HepG2 (cell line): ENCODE data around the gene TOP1. TPM values are rescaled to one million over a fixed set of nuclear protein-coding genes. Genes with fewer than 3 reads are reported as not detected.

Source experiments
- ATAC-seq: fragments of 200-7000 bp; cut with Tn5 transposase; 3 replicates; pipeline ENCODE4 v1.9.1; 2020; ENCODE audit warnings: mild to moderate bottlenecking, moderate library complexity
- BruUV-seq: library from RNA; stranded (reverse); fragments of 400-500 nt; replicated peaks from 2 replicates; lab custom pipeline; 2021; lab: Mats Ljungman, UMichigan
- CTCF ChIA-PET: fragments of 300-600 bp; formaldehyde crosslinking; extraction: SDS; loops from one replicate; lab custom pipeline; 2021; ENCODE audit warnings: low total read pairs, inconsistent platforms, low intra/inter-chr PET ratio; lab: Yijun Ruan, JAX
- POLR2A ChIA-PET: fragments of 350-600 bp; sonication (Branson Sonifier 250); formaldehyde crosslinking; loops from one replicate; lab custom pipeline; 2020; ENCODE audit warnings: antibody characterized with exemption, inconsistent platforms; lab: Yijun Ruan, JAX
- DNase-seq: peaks from one replicate; pipeline ENCODE4 v3.0.0-alpha.2; 2015; ENCODE audit warnings: low spot score
- FAIRE-seq: peaks from 3 replicates; lab custom pipeline; 2011; peaks lifted over from hg19 to GRCh38; lab: Jason Lieb, UNC
- H2AFZ ChIP-seq: one replicate; pipeline ENCODE4 v1.6.1; 2011; ENCODE audit warnings: low read length, inconsistent platforms
- H3K27ac ChIP-seq: fragments of 300-600 bp; 3 replicates; pipeline ENCODE4 v1.8.0; 2011; ENCODE audit warnings: mixed run types, mild to moderate bottlenecking, mixed read lengths, low read length, inconsistent platforms; ENCODE audit not compliant: insufficient read depth; ENCODE audit errors: extremely low read length
- H3K27me3 ChIP-seq, 2 experiments: fragments of 200-600 bp in 1 of 2; 2 replicates in 1 of 2; 3 replicates in 1 of 2; pipeline versions ENCODE4 v1.6.0 to v1.8.0; 2011; ENCODE audit warnings: low read length in 2 of 2, mild to moderate bottlenecking in 2 of 2, moderate library complexity in 2 of 2, inconsistent platforms in 1 of 2; ENCODE audit not compliant: insufficient read depth in 2 of 2, control insufficient read depth in 1 of 2
- H3K36me3 ChIP-seq, 2 experiments: fragments of 200-600 bp in 1 of 2; replicated peaks in 1 of 2; 2 replicates in 1 of 2; 3 replicates in 1 of 2; pipeline versions ENCODE4 v1.5.1 to v1.8.0; 2011; ENCODE audit warnings: low read length in 2 of 2, inconsistent platforms in 1 of 2; ENCODE audit not compliant: insufficient read depth in 2 of 2, control insufficient read depth in 1 of 2
- H3K4me1 ChIP-seq: 2 replicates; pipeline ENCODE4 v1.5.1; 2012; ENCODE audit warnings: low read length, inconsistent platforms; ENCODE audit not compliant: insufficient read depth
- H3K4me2 ChIP-seq: 2 replicates; pipeline ENCODE4 v1.6.0; 2011; ENCODE audit warnings: low read depth, low read length, inconsistent platforms
- H3K4me3 ChIP-seq, 3 experiments: fragments of 200-600 bp in 1 of 3; sonication (generic), shearing (Covaris generic) in 1 of 3; replicated peaks in 1 of 3; 2 replicates each; pipeline ENCODE4 v1.5.1; 2011 to 2016; ENCODE audit warnings: low read length in 3 of 3, inconsistent platforms in 2 of 3, low read depth in 2 of 3, mild to moderate bottlenecking in 2 of 3, control low read depth in 1 of 3, mixed read lengths in 1 of 3; ENCODE audit not compliant: insufficient read depth in 1 of 3
- H3K79me2 ChIP-seq: one replicate; pipeline ENCODE4 v1.6.1; 2011; ENCODE audit warnings: low read length, inconsistent platforms; ENCODE audit not compliant: insufficient read depth
- H3K9ac ChIP-seq: 2 replicates; pipeline ENCODE4 v1.6.0; 2011; ENCODE audit warnings: mild to moderate bottlenecking, low read depth, low read length, inconsistent platforms; ENCODE audit not compliant: insufficient read depth
- H3K9me3 ChIP-seq: 2 replicates; pipeline ENCODE4 v1.5.1; 2012; ENCODE audit warnings: mild to moderate bottlenecking, low read length
- H4K20me1 ChIP-seq: 2 replicates; pipeline ENCODE4 v1.6.0; 2011; ENCODE audit warnings: inconsistent platforms, mild to moderate bottlenecking, low read length, moderate library complexity; ENCODE audit not compliant: insufficient read depth
- MTERF4 ChIP-seq: sonication (generic); formaldehyde crosslinking; IDR thresholded peaks from 2 replicates; pipeline ENCODE4 v1.8.0; 2023; ENCODE audit warnings: mild to moderate bottlenecking, missing genetic modification reagents
- RBM22 ChIP-seq: fragments of 200-400 bp; formaldehyde crosslinking; optimal IDR thresholded peaks from 2 replicates; pipeline ENCODE3; 2017; ENCODE audit warnings: mild to moderate bottlenecking, low read length, moderate library complexity
- TMF1 ChIP-seq: sonication (generic); formaldehyde crosslinking; IDR thresholded peaks from 2 replicates; pipeline ENCODE4 v1.8.1; 2022; ENCODE audit warnings: low read depth, missing genetic modification reagents
- WGBS: methylation state at CpG from one replicate; pipeline ENCODE4 v1.1.6; 2017; ENCODE audit warnings: low lambda C conversion rate; 5-methylcytosine and 5-hydroxymethylcytosine counted together
- in situ Hi-C: cut with HindIII; loops from 2 replicates; pipeline ENCODE4 v1.10.0; 2017; ENCODE audit warnings: low pct_unique_long_range_greater_than_20kb; ENCODE audit not compliant: extremely low pct_ligation_motif_present
- intact Hi-C: fragments of 100-400 bp; cut with micrococcal nuclease; formaldehyde crosslinking; loops from one replicate; pipeline ENCODE4 v1.10.0; 2022; ENCODE audit not compliant: unreplicated experiment
- polyA plus RNA-seq, 8 experiments: library from polyadenylated mRNA; depleted of rRNA in 3 of 8; stranded (reverse) in 7 of 8; unstranded in 1 of 8; fragments of >200 nt; fragmentation: Illumina TruSeq in 4 of 8; extraction: Trizol in 4 of 8; gene quantifications; 2 replicates each; pipeline versions ENCODE4 v1.2.1 to v1.2.3, GENCODE V29; 2011 to 2016; ENCODE audit warnings: low read depth in 4 of 8, missing spikeins in 1 of 8, mixed read lengths in 1 of 8; ENCODE audit not compliant: insufficient read depth in 1 of 8
- total RNA-seq, 5 experiments: library from RNA; depleted of rRNA; stranded (reverse); fragments of >200 nt; fragmentation: Illumina TruSeq; extraction: Trizol; gene quantifications; 2 replicates each; pipeline ENCODE4 v1.2.3, GENCODE V29; 2016; ENCODE audit warnings: low read depth in 1 of 5

TOP1 gene
- total and polyA plus RNA-seq, 2 of the 13 experiments (the other 11 are each of a cell fraction or from before 2014, with no cell fraction given) = 10.2 to 19.4 TPM

DNA sequence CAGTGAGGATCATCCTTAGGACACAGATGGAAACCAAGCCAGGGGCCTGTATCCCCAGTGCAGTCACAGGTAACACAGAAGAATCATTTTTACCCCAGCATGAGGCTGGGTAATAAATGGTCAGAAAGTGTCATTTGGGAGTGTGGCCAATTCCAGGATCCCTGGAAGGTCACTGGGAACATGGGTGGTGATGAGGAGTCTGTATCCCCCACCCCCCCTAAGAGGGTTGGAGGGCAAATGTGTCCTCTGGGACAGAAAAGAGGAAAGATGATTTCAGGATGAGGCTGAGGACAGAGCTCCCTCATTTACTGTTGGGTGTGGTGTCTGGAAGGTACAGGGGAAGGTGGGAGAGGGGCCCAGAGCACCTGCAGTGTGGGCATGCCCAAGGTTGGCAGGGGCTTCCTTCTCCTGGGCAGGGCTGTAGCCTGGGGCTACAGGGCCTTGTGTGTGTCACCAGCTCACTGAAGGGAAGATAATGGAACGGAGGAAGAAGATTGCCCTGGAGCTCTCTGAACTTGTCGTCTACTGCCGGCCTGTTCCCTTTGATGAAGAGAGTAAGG, 143.2 kb downstream of the TOP1 start:
- H3K79me2 ChIP-seq = no peaks in the 10 kb centered on the region
- whole genome bisulfite sequencing = 97% methylated on average over 3 of the region's 3 CpGs
- ATAC-seq (no peak), DNase-seq (no peak), FAIRE-seq (no peak)
- H4K20me1 ChIP-seq = peaks cover 10% of the 10 kb centered on the region; the same call in 1 of the 2 replicates
- no peak overlapping the region for H3K4me2 ChIP-seq
- no TSS peak for BruUV-seq
- TF ChIP-seq MTERF4 (CRISPR knock-in tag) = no peak
- peak; percentile 54 for TF ChIP-seq RBM22
- no peak for TF ChIP-seq TMF1 (CRISPR knock-in tag)
- H3K27ac ChIP-seq = no peak overlapping the region
- peaks cover 62 to 93% of the 10 kb centered on the region in 2 experiments for H3K36me3 ChIP-seq
- ChIA-PET POLR2A (interaction anchor here (1.6 kb wide), 1 partner anchor 169 kb away, joined by 12 read pairs; the partner anchor contains the start of gene LPIN3), CTCF (interaction anchor here (3.4 kb wide), 1 partner anchor 168 kb away, joined by 76 read pairs; the partner anchor contains the start of gene LPIN3)
- no peaks in the 10 kb centered on the region for H3K9me3 ChIP-seq
- no peak overlapping the region for H2AFZ ChIP-seq
- H3K4me1 ChIP-seq = no peaks in the 10 kb centered on the region
- in situ Hi-C loops = loop anchor here (5.0 kb wide), 1 partner anchor 170 kb away; the partner anchor contains the start of gene LPIN3
- H3K4me3 ChIP-seq = no peak overlapping the region
- H3K27me3 ChIP-seq = no peaks in the 10 kb centered on the region
- intact Hi-C loops = loop anchor here (2.0 kb wide), 1 partner anchor 35 kb away; the partner anchor contains the start of gene PLCG1
- no peak overlapping the region for H3K9ac ChIP-seq
